LHCN-M2 (cell line): ENCODE results near the gene CBFA2T3. TPM values are rescaled to one million over a fixed set of nuclear protein-coding genes. Genes with fewer than 3 reads are reported as not detected.

Experiments used
- DNase-seq: peaks from one replicate; pipeline ENCODE4 v3.0.0-alpha.2; 2012; ENCODE audit warnings: low read depth
- total RNA-seq: library from RNA; depleted of rRNA; stranded (reverse); fragments of >200 nt; gene quantifications from 2 replicates; pipeline ENCODE4 v1.2.3, GENCODE V29; 2014

The CBFA2T3 gene
- total RNA-seq, 1 experiment from 2014 or later: not detected

DNA sequence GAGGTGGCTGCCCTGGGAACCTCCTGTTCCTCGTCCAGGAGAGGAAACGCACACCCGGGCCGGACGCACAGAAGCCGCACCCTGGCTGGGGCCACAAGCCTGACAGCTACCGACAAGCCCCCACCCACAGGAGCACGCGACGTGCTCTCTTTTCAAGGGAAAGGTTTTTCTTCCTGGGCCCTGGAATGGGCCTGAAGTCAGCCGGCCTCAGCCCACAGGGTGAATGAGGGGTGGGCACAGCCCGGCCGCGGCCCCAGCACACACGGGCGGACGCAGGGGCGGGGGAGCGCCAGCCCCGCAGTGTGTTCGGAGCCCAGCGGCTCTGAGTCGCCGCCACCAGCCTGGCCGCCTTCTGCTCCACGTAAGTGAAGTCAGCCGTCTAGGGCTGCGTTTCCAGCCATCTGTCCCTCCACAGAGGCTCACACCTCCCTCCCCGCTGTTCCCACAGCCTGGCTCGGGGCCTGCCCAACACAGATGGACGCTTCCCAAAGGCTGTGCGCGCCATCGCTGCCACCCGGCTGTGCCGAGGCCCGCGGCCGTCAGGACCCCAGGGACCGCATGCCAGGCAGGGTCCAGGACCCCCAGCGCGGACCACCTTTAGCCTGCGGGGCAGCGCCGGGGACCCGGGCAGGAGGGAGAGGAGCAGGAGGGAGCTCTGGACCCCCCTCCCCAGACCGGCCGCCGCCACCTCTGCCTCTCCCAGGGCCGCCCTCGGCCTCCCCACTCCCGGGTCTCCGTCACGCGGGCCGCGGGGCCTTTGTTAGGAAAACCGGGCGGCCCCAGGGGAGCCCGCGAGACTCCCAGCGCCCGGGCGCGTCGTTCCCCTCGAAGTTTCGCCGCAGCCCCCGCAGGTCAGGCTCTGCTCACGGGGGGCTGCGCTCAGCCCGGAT lies 36.8 kb downstream of the CBFA2T3 start:
- DNase-seq: no peak

DNA sequence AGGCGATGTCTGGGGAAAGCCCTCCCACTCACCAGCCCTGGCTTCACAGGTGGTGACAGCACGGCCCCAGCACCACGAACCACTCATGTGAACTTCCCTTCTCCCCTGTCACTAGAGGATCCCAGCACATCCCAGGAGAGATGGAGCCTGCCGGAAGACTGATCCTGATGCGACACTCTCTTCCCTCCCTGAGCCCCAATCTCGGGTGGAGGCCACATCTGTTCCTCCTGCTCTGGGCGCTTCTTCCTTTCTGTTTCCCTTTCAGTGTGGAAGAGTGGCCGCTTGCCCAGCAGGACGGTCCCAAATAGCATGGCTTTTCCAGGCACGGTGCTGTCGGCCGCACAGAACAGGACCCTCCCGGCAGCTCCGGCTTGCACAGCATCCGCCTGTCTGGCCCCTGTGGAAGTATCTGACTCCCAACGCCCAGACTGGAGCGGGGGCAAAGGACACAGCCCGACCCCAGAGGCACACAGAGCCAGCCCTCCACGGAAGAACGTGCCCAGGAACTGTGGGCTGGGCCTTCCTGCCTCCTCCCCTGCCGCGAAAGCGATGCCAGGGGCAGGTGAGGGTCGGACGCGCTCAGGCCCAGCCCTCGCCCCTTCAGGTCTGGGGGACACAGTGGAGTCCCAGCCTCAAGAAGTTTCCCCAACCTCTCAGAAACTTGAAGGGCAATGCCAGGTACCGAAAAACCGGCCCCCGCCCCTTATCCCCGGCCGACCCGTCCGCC lies 37.6 kb downstream of the CBFA2T3 start:
- DNase-seq: no peak

- DNase-seq: no peak
Measured at GRCh38 chr16:88938777-88939244, 38.2 kb downstream of the CBFA2T3 start.

DNA sequence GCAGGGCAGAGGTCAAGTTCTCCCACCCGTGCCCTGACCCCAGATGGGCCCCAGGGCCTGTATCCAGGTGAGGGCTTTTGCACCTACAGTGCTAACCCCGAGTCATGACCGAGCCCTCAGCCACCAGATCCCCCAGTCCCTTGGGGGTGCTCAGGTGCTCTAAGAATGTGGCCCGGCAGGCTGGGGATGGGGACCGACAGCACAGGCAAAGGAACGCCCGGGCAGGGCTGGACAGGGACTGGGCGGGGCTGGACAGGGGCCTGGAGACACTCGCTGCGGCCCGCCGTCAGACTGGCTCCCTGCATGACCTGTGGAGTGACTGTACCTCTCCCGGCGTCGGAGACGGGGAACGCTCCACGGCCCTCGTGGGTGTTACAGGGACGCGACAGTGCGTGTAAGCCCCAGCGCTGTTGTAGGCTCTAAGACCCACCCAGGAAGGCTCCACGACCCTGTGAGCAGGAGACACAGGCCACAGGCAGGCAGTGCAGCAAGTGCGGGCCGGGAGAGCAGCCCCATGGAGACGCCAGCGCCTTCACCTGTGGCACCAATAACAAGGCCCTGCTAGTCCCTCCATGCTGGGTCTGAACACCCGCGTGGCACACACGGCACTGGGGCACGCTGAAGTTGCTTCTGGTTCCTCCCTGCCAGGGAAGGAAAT lies 38.8 kb downstream of the CBFA2T3 start:
- DNase-seq: no peak

GRCh38 chr16:88937206-88937621 lies 39.8 kb downstream of the CBFA2T3 start:
- DNase-seq: no peak

GRCh38 chr16:88936556-88937205 lies 40.3 kb downstream of the CBFA2T3 start:
- DNase-seq: no peak

DNA sequence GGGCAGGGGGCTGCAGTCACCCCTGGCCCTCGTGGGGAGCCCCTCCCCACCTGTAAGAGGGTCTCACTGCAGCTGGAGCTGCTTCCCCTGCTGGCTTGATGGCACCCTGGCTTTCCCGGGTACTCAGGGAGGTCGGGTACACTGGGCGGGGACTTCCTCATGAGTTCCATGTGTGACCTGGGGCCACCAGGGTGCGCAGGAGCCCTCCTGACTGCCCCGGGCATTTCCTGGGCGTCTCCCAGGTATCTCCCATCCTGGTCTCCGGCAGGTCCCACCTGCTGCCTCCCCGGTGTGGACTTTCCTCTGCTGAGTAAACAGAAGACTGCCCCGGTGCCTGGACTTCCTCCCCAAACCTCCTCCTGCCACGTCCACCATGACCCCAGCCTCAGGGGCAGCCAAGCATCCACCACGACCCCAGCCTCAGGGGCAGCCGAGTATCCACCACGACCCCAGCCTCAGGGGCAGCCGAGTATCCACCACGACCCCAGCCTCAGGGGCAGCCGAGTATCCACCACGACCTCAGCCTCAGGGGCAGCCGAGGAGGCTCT lies 40.9 kb downstream of the CBFA2T3 start:
- DNase-seq: no peak

GRCh38 chr16:88934066-88934667 lies 42.8 kb downstream of the CBFA2T3 start:
- no peak for DNase-seq

DNA sequence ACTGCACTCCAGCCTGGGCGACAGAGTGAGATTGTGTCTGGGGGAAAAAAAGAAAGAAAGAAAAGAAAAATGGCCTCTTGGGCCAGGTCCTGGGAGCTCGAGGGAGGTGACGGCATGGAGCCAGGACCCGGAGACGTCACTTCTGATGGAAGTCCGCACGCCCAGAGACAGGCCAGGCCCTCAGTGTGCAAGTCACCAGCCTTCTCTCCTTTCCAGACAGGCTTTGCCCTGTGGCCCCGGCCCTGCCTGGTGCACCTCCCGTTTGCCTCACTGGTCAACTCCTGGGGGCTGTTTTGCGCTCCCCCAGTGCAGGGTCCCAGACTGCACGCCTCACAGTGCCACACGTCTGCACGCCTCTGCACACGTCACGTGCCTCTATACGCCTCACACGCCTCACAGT lies 44.1 kb downstream of the CBFA2T3 start:
- no peak for DNase-seq

DNA sequence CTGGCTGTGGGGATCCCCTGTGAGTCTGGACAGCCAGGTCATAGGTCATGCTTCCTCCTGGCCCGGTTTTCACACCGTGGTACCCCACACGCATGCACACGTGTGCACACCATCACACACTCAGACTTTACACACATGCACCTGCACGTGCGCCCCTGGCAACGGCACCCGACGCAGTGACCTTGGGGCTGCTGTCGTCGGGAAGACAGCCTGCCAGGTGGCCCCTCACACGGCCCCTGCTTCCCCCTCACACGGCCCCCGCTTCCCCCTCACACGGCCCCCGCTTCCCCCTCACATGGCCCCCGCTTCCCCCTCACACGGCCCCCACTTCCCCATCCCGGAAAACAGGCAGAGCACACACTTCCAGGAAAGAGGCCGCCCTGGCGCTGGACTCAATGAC lies 45.1 kb downstream of the CBFA2T3 start:
- no peak for DNase-seq

DNA sequence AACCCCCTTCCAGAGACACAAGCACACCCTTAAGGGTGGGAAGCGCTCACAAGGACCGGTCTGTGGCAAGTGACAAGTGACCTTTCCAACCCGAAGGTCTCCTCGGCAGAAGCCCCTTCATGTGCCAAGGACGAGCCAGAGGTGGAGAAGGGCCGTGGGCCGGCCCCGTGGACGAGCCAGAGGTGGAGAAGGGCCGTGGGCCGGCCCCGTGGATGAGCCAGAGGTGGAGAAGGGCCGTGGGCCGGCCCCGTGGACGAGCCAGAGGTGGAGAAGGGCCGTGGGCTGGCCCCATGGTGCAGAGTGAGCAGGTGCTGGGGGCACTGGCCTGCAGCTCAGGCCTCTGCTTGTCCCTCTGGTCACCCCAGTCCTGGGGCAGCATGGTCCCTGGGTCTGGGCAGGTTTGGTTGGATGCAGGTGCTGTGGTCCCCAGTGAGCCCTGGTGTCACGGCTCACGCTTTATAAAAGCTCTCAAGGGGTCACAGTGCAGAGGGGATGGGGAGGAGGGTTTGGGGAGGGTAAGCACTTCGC lies 45.6 kb downstream of the CBFA2T3 start:
- DNase-seq: no peak

GRCh38 chr16:88930716-88931115 lies 46.3 kb downstream of the CBFA2T3 start:
- DNase-seq: no peak

- no peak for DNase-seq
Measured at GRCh38 chr16:88929091-88929445, 47.9 kb downstream of the CBFA2T3 start.

DNA sequence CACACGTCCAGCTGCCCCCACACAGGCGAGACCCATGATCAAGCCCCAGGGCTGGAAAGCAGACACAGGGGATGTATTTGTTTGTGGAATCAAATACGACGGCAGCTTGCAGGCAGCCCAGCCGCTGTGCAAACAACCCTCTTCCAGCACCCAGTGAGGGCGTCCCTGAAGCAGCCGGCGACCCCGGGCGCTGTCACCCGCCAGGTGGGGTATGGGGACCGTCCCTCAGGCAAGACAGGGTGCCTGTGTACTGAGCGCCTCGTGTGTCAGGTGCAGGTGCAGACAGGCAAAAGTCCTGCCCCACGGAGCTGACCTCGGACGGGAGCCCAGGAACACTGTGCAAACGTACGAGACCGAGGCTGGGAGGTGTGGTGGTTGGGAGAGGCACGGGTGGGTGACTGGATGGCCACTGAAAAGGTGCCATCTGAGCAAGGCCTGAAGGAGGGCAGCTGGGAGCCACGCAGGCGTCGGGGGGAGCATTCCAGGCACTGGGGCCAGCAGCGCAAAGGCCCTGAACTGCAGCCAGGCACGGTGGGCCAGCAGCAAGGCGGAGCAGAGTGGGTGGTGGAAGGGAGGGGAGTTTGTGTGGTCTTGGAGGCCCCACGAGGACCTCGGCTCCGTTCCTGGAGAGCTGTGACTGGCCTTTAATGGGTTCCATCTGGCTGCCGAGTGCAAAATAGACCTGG lies 48.5 kb downstream of the CBFA2T3 start:
- no peak for DNase-seq

DNA sequence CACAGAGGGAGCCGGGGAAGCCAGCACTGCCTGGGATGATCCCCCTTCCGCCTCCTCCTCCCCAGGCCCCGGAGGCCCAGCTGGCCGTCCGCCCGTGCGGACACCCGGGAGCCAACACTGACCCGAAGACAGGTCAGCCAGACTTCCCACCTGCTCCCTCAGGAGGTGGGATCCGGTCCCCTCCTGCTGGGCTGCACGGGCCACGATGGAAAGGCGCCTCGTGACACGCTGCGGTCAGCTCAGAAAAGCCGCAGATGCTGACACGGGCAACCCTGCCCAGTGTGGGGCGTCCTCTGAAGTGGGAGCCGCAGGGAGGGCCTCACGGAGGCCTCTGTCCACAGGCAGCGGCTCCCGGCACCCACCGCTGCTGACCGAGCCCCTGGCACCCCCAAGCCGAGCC lies 49.3 kb downstream of the CBFA2T3 start:
- no peak for DNase-seq

DNA sequence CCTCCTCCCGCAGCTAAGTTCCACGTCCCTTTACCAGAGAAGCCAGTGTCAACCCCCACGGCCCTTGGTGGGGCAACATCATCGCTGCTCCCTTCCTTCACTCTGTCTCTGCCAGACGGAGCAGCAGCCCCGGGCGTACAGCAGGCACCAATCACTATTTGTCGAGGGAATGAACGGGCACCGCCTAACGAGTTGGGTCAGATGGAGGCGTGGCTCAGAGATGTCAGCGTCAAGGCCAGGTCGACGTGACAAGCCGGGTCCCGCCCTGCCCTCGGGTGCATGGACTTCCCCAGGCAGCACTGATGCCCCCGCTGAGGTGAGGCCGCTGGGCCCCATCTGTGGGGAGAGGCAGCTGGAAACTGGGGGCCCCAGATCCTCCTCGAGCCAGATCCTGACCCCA lies 50.0 kb downstream of the CBFA2T3 start:
- DNase-seq: no peak

DNA sequence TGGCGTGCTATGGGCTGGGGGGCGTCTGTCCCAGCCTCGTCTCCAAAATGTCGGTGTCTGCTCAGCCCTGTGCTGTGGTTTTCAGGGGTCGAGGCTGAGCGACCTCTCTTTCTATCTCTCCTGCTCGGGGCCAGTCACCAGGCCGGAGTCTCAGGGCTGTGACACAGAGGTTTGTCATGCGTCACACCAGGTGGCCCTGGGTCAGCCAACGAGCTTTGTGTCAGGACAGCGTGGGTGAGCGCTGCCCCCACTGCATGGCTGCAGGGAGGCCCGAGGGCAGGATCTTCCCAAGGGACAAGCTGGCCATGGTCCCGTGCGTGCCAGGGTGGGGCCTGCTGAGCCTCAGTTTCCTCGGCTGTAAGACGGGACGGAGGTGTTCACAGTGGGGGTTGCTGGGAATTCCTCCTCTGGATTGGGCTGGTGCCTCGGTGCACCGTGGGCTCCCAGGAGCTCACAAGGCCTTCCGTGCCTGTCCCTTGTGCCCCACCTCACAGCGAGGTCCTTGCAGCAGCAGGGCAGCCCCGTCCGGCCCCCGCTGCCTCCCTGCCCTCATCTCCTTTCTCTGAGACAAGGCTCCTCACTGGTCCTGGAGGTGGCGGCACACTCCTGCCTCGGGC lies 50.5 kb downstream of the CBFA2T3 start:
- peak; percentile 19 for DNase-seq

- DNase-seq: no peak
Measured at GRCh38 chr16:88925540-88925887, 51.5 kb downstream of the CBFA2T3 start.

DNA sequence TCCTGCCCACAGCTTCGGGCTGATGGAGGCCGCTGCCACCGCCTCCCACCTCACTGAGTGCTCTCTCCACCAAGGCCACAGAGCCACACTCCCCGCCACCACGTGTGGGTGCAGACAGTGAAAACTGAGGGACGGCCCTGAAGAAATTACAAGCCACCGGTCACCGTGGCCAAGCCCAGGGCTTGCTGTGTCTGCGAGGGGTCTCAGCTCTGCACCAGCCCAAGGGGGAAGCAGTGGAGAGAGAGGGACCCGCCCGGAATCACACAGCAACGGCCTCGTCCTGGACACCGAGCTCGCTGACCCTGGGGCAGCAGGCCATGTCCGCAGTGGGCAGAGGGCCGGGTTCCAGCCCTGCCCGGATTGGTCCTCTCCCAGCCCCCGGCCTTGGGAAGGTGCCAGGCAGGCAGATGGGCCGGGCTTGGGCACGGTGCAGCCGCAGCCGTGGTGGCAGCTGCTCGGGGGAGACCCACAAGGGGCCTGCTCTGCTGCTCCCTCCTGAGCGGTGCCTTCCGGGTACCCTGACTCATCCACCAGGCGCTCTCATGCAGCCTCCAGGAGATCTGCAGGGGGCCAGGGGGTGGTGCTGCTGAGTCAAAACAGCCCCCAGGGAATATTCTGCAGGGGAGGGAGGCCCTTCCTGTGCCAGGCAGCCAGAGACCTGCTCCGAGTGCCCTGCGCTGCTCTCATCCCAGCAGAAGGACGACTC lies 52.0 kb downstream of the CBFA2T3 start:
- peak; percentile 98 for DNase-seq
